ENCODE data around the gene SLC31A1. TPM values are rescaled to one million over a fixed set of nuclear protein-coding genes. Genes with fewer than 3 reads are reported as not detected.

Gene SLC31A1
- total RNA-seq, 4 donors from 2014 or later: 2.9 to 5.6 (median 4.3) TPM

DNA sequence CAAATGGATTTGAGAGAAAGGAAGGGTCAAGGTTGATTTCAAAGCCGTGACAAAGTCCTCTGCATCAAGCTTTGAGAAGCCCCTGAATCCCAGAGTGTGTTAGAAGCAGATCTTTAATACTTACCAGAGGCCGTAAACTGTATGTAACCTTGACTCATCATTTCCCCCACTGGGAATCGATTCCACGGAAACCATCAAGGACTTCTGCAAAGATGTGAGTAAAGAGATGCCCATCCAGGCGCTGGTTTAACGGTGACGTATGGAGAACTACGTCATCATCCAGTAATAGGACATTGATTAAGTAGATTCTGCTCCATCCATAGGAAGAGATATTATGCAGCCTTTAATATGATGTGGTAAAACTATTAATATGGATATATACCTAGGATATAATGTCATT lies 80.2 kb downstream of the SLC31A1 start:
- in situ Hi-C loops (cut with MboI; ENCODE audit: low sequenced_read_pairs in 4 of 4): loop anchor here in 1 of 4 donors (25.0 kb wide), 1 partner anchor 361 kb away; no protein-coding TSS in a partner anchor
- Histone ChIP-seq H3K27me3 (peaks cover 0 to 3% (median 0%) of the 10 kb centered on the region in 3 donors), H3K4me1 (no peaks in the 10 kb centered on the region), H3K9me3 (no peaks in the 10 kb centered on the region), H3K36me3 (no peaks in the 10 kb centered on the region), H3K4me3 (no peak overlapping the region), H3K27ac (no peak overlapping the region)
- DNase-seq (no peak), ATAC-seq (no peak)
- TF ChIP-seq, protein P1, sequence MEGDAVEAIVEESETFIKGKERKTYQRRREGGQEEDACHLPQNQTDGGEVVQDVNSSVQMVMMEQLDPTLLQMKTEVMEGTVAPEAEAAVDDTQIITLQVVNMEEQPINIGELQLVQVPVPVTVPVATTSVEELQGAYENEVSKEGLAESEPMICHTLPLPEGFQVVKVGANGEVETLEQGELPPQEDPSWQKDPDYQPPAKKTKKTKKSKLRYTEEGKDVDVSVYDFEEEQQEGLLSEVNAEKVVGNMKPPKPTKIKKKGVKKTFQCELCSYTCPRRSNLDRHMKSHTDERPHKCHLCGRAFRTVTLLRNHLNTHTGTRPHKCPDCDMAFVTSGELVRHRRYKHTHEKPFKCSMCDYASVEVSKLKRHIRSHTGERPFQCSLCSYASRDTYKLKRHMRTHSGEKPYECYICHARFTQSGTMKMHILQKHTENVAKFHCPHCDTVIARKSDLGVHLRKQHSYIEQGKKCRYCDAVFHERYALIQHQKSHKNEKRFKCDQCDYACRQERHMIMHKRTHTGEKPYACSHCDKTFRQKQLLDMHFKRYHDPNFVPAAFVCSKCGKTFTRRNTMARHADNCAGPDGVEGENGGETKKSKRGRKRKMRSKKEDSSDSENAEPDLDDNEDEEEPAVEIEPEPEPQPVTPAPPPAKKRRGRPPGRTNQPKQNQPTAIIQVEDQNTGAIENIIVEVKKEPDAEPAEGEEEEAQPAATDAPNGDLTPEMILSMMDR (IDR thresholded peaks at IDR 0.05 in 4 of 5, conservative IDR thresholded peaks at IDR 0.05 in 1 of 5): no peak
- no peak for TF ChIP-seq POLR2A (IDR thresholded peaks at IDR 0.05)
- intact Hi-C loops (cut with DNase I; ENCODE audit: low total_unique reads): no loop called here

DNA sequence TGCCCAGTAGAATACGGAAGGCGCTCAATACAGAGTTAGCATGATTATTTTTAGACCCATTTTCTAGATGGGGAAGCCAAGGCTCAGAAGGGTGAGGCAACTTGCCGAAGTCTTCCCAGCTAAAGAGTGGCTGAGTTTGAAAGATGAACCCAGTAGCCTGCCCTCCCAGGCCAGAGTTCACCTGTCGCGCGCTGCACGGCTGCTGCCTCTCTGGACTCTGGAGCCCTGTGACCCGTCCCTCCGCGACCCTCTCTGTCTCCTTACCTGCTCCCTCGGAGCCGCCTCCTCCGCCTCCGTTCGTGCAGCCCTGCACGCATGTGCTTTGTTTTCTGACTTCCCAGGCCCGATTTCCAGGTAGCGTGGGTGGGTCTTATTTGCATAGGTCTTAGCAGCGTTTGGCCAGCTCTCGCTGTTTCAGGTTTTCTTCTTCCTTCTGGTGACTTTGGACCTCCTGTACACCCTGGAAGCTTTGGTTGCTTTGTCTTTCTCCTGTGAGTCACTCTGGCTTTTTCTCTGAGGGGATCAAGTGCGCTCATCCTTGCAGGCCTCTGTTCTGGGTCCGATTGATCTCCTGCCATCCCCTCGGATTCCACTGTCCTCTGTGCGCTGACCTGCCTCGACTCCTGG lies 81.6 kb downstream of the SLC31A1 start, which contains the start of gene RNF183:
RNF183 (minus strand) TSS at position 585 of the 627 bp plus-strand sequence. CDS start 5,192 bp downstream, outside the sequence.
- Histone ChIP-seq H3K4me1 (no peaks in the 10 kb centered on the region), H3K9me3 (no peaks in the 10 kb centered on the region), H3K27ac (no peak within 1 kb of the TSS), H3K4me3 (no peak within 1 kb of the TSS), H3K36me3 (no peaks in the 10 kb centered on the region), H3K27me3 (peaks cover 0 to 3% (median 0%) of the 10 kb centered on the region in 3 donors)
- TF ChIP-seq, protein P1 (IDR thresholded peaks at IDR 0.05 in 4 of 5, conservative IDR thresholded peaks at IDR 0.05 in 1 of 5): no peak
- no peak for TF ChIP-seq POLR2A (IDR thresholded peaks at IDR 0.05)
- ATAC-seq: no peak
- intact Hi-C loops (cut with DNase I; ENCODE audit: low total_unique reads) (no loop called here), in situ Hi-C loops (cut with MboI; ENCODE audit: low sequenced_read_pairs in 4 of 4) (loop anchor here in 1 of 4 donors (25.0 kb wide), 1 partner anchor 359 kb away; no protein-coding TSS in a partner anchor)
- DNase-seq: no peak

DNA sequence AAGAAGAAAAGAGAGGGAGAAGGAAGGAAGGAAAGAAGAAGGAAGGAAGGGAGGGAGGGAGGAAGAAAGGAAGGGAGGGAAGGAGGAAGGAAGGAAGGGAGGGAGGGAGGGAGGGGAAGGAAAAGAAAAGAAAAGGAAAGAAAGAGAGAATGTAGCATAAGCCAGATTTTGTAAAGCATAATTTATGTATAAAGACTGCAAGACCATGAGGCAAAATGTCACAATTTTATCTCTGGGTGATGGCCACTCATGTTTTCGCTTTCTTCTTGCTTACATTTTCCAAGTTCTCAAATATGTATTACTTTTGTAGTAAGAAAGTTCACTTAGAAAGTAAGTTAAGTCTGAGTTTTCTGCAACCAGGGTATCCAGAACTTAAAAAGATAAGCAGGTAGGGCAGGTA lies 85.2 kb downstream of the SLC31A1 start:
- ATAC-seq (no peak), DNase-seq (no peak)
- in situ Hi-C loops (cut with MboI; ENCODE audit: low sequenced_read_pairs in 4 of 4): loop anchor here in 1 of 4 donors (25.0 kb wide), 1 partner anchor 356 kb away; no protein-coding TSS in a partner anchor
- no peak overlapping the region for H3K27ac ChIP-seq
- peaks cover 0 to 3% (median 0%) of the 10 kb centered on the region in 3 donors for H3K27me3 ChIP-seq
- H3K36me3 ChIP-seq: no peaks in the 10 kb centered on the region
- TF ChIP-seq, protein P1 (IDR thresholded peaks at IDR 0.05 in 4 of 5, conservative IDR thresholded peaks at IDR 0.05 in 1 of 5): no peak
- TF ChIP-seq POLR2A (IDR thresholded peaks at IDR 0.05): no peak
- intact Hi-C loops (cut with DNase I; ENCODE audit: low total_unique reads): no loop called here
- no peaks in the 10 kb centered on the region for H3K9me3 ChIP-seq
- H3K4me3 ChIP-seq: no peak overlapping the region
- H3K4me1 ChIP-seq: peaks cover 0 to 3% of the 10 kb centered on the region in 2 donors

DNA sequence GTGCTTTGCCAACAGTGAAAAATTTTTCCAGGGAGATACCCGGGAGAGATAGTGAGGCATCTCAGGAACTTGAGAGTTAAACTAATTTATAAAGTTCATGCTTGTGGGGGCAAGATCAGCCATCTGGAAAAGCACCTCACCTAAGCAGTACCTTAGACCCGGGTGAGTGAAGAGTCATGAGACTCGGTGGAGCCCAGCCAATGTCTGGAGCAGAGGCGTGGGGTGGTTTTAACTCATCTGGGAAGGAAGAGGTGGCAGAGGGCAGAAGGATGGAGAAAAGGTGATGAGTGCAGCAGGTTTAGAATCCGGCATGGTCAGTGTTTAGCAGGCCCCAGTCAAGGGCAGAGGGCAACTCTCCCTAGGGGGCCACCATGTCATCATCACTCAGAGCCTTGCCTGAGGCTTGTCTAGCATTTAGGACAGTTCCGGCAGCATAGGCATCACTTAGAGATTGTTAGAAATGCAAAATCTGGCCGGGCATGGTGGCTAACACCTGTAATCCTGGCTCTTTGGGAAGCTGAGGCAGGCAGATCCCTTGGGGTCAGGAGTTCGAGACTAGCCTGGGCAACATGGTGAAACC lies 86.1 kb downstream of the SLC31A1 start:
- intact Hi-C loops (cut with DNase I; ENCODE audit: low total_unique reads): no loop called here
- Histone ChIP-seq H3K27ac (no peak overlapping the region), H3K9me3 (no peaks in the 10 kb centered on the region), H3K27me3 (peaks cover 0 to 3% (median 0%) of the 10 kb centered on the region in 3 donors), H3K4me1 (peaks cover 0 to 3% of the 10 kb centered on the region in 2 donors), H3K36me3 (no peaks in the 10 kb centered on the region), H3K4me3 (no peak overlapping the region)
- ATAC-seq: no peak
- in situ Hi-C loops (cut with MboI; ENCODE audit: low sequenced_read_pairs in 4 of 4): loop anchor here in 1 of 4 donors (25.0 kb wide), 1 partner anchor 355 kb away; no protein-coding TSS in a partner anchor
- TF ChIP-seq, protein P1 (IDR thresholded peaks at IDR 0.05 in 4 of 5, conservative IDR thresholded peaks at IDR 0.05 in 1 of 5): no peak
- TF ChIP-seq POLR2A (IDR thresholded peaks at IDR 0.05): no peak
- no peak for DNase-seq
